T-helper 2 cell (primary cell): ENCODE measurements around the gene MACROD2.

Experiments used
- DNase-seq, 5 experiments: peaks; one replicate each; pipeline versions ENCODE4 v3.0.0 to v3.0.0-alpha.2; 2012 to 2022

MACROD2 gene

DNA sequence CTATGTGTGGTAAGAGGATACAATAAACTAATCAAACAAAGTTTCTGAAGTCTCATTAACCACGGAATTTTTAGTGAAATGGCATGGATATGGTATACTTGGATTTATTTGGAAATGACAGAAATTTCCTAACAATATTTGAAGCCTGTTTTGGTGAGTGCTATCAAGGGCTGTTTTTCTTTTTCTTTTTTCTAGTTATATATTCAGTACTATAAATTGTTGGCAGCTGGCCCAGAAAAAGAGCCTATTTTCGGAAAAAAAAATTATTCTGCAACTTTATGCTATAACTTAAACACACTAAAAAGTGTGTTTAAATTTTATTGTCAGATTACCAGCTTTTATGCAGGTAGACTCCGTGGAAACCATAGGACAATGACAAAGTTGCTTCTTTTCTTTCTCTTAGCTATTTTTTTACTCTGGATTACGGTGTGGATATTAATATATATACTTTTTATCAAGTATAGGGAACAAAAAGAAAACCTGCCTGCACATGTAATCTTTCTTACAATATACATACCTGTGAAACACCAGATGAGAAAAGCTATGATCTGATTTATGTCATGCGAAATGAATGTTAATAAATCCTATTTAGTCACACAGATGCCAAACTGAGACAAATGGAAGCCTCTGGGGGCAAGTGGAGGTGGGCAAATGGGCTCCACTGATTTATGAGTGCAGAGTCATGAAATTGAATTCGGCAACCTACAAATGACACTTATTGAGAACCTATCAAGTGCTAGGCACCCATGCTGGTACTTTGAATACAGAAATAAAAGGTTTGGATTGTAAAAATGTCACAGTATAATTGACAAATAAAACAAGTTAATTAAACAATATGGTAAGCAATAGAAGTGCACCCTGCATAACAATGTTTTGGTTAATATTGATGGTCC, 1261.6 kb downstream of the MACROD2 start:
- no peak for DNase-seq

DNA sequence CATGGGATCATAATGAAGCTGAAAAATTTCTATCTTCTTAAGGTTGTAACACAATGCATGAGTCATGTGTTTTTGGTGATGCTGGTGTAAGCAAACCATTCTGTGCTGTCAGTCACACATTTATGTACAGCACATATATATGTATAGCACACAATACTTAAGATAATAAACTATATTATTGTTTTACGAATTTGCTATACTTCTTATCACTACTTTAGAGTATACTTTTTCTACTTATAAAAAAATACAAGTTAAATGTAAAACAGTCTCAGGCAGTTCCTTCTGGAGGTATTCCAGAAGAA, 1262.2 kb downstream of the MACROD2 start:
- no peak for DNase-seq

DNA sequence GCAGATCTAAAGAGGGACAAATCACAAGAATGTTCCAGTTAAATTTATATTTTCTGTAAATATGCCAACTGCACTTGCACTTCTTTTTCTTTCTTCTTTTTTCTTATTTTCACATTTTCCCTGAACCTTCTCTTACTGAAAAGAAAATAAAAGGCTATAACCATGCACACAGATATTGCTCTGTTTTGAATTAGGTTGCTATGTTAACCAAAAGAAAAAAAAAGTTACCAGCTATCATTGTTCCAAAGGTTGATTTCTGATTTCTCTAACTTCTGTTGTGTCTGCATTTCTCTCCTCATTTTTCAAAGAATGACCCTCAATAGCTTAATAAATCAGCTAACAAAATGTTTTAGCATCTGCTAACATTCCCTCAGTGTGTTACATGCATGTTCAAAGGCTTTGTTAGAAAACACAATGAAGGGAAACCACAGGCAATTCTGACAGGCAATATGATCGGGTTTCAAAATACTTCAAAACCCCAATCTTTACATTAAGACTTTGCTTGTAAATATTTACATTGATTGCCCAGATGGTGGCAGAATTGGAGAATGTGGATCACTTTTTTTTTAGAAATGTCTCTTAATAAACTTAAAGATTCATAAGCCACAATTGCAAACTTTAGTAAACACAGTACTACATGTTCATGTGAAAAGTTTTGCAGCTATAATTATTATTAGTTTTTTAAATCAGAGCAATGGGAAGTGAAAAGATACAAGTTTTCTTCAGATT, 1270.4 kb downstream of the MACROD2 start:
- no peak for DNase-seq

DNA sequence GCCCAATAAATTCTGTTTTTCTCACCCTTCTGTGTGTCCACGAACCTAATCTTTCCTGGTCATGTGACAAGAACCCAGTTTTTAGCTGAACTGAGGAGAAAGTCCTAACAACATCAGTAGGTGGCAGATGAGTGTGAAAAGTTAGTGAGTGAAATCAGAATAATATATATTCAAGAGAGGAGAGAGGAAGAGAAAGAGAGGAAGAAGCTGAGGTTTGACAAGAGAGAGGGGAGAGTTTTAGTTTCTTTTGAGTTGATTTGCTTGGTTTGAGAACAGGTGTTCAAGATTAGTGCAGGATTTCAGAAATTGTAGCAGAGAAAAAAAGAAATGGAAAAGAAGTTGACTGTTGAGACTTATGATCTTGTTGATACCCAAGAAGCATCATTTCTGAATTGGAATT, 1272.6 kb downstream of the MACROD2 start:
- no peak for DNase-seq

DNA sequence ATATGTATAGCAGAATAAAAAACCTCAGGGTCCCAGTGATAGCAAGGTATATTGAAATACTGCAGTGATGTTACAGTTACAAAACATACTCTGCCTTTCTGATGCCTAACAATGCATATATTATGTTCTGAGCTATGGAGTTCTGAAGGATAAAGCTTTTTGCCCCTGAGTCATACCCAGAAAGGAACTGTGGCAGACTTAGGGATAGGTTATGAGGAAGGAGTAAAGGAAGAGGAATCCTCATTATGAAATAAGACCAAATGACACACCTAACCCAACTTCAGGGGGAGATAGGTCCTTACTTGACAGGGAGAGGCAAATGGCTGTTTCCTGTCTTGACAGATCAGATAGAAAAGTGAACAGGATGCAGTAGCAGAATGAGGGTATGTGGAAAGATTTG, 1282.7 kb downstream of the MACROD2 start:
- DNase-seq = no peak

DNA sequence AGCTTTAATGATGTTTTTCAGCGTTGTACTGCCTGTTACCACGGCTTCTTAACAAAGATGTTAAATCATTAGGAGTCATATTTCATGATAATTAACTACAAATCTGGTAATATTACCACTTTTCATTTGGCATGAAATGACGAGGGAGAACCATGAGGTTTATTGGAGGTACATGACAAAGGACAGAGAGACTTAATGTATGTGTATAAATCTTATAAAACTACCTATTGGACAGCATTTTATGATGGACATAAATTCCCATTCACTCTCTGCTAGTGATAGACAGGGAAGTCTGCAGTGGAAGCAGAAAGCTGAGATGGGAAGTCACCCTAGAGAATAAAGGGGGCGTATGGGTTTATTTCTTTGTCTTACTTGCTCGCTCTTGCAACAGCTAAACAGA, 1292.0 kb downstream of the MACROD2 start:
- DNase-seq = no peak

DNA sequence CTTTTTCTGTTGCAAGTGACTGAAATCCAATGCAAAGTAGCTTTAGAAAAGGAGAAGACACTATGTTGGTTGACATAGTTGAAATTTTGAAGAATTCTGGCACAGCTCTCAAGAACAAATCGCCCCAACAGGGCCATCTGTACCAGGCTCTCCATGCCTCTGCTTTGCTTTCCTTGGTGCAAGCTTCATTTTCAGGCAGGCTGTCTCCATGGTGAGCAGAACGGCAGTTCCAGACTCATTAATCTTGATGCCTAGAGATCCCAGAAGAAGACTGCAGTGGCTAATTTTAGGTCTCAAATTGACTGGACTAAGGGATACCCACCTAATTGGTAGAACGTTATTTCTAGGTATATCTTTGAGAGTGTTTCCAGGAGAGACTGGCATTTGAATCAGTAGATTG, 1292.8 kb downstream of the MACROD2 start:
- DNase-seq = no peak

DNA sequence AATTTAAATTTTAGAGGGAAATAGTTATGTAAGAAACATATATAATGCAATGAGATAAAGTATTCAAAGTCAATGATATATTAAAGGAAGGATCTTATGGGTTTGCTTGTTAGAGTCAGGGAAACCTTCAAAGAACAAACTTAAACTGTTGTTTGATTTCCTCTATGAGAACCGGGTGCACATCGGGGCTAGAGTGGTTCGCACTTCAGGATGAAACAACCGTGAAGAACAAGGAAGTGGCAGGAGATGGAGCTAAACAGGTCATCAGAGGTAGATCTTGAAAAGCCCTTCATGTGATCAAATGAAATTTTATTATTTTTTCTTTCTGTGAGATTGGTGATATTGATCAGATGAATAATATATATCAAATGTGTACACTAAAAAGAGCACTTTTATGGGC, 1294.0 kb downstream of the MACROD2 start:
- no peak for DNase-seq

DNA sequence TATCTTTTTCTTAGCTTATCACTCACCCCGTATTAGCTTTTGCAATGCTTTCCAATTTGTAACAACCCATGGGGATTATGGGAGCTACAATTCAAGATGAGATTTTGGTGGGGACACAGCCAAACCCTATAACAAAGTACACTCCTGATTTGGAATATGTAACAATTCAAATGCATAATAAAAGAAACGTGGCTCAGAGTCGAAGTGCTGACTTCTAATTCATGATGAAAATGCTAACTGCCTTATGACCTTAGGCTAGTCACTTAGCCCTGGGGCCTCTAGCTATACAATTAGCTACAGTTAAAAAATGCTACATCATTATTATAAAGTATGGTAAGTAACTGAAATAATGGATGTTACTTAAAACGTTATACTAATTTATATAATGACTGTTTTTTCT, 1297.1 kb downstream of the MACROD2 start:
- no peak for DNase-seq

DNA sequence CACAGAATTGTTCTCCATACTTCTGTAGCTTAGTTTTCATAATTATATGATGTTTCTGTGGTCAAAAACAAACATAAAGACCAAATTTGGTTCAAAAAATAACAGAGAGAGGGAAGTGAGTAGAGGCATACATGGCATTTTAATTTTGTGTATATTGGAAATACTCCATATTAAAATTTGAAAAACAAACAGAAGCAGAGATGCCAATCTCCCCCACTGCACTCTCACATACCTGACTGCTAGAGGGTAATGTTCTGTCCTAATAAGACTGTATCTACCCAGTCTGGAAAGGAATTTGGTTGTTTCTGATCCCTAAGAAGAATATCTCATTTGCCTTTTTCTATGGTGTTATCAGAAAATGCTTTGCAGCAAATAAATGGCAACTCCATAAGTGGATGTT, 1301.1 kb downstream of the MACROD2 start:
- no peak for DNase-seq

DNA sequence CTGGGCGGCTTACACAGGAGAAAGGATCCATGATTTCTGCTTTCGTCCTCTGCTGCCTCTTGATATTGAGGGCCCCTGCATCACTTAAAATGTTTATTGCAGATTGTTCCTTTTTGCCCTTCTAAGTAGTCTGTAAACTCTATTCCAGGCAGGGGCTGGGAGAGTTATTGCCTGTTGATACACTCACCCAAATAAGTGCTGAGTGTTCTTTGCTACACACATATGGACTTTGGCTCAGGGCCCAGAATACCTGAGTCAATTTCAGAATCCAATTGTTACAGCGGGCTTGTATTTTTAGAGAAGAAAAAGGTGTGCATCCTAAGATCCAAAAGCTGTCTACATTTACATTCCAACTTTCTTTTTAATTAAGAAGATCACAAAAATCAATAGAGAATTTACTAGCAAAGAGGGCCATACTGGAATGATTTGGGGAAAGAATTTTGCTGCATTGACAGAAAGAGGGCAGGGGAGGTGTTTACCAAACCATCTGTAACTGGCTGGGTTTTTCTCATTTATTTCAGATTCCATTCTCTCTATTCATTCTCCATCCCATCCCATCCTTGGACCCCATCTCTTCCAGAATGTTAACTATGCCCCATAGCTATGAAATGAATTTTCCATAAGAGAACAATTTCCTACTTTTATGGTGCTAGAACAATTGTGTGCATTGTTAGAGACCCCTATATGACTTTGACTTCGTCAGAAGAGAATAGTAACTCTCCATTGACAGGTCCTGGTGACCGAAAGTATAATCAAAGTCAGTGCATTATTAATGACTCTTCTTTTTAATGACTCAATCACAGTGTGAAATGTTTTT, 1302.0 kb downstream of the MACROD2 start:
- DNase-seq = no peak

DNA sequence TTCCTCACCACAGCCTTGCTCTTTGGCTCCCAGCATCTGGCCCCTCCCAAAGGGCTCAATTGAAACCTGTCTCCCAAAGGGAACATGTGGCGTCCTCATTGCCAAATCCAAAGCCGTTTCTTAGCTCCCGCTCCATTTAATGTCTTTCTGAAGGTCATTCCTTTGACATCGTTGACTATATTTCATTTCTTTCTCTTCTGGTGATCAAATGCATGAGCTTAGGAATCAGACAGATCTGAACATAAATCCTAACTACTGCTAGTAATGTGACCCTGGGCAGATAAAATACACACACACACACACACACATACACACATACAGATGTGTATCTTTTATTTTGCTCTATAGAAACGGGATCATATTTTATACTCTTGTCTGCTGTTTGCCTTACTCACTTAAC, 1306.8 kb downstream of the MACROD2 start:
- no peak for DNase-seq

DNA sequence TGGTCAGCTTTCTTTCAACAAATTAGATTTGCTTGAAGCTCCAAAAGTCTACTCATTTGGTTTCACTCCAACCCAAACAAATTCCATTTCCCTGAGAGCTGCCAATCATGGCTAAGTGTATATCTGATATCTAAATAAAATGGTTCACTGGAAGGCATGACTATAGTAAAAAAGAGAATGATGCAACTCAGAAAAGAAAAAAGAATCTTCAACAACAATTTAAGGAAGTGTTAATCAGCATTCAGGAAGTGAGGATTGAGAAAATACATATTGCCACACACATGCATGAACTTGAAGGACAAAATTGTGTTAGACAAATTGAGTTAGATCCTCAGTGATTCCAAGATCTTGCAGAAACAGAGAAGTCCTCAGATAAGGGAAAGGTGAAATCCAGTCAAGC, 1315.0 kb downstream of the MACROD2 start:
- DNase-seq = no peak

DNA sequence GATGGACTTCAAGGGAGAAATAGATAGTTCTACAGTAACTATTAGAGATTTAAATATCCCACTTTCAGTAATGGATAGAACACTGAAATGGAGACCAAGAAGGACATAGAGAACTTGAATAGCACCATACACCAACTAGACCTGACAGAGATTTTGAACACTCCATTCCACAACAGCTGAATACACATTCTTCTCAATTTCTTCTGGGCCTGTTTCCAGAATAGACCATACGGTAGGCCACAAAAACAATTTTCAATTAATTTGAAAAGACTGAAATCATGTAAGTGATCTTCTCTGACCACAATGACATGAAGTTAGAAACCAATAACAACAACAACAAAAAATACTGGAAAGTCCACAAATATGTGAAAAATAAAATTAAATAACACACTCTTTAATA, 1321.2 kb downstream of the MACROD2 start:
- no peak for DNase-seq

DNA sequence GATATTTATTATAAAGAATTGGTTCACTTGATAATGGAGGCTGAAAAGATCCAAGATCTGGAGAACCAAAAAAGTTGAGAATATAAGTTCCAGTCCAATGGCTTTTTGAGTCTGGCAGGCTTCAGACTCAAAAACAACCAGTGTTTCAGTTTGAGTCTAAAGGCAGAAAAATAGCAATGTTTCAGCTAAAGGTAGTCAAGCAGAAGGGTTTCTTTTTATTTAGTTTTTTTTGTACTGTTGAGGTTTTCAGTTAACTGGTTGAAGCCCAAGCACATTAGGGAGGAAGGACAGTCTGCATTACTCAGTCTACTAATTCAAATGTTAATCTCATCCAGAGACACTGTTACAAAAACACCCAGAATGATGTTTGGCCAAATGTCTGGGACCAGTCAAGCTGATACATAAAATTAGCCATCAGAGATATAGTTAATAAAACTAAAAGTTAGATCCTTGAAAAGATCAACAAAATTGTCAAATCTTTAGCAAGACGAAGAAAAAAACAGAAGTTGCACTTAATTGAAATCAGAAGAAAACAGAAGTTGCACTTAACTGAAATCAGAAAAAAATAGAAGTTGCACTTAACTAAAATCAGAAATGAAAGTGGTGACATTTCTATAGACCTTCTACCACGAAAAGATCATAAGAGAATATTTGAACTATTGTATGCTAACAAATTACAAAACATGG, 1322.4 kb downstream of the MACROD2 start:
- no peak for DNase-seq

DNA sequence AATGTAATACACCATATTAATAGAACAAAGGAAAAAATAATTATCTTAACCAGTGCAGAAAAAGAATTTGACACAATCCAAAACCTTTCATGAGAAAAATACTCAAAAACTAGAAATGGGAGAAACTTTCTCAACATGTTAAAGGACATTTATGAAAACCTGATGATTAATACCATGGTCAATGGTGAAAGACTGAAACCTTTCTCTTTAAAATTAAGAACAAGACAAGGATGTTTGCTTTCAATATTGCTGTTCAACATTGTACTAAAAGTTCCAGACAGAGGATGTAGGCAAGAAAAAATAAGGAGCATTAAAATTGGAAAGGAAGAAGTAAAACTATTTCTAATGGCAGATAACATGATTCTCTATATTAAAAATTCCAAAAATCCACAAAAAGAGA, 1323.4 kb downstream of the MACROD2 start:
- DNase-seq = no peak

DNA sequence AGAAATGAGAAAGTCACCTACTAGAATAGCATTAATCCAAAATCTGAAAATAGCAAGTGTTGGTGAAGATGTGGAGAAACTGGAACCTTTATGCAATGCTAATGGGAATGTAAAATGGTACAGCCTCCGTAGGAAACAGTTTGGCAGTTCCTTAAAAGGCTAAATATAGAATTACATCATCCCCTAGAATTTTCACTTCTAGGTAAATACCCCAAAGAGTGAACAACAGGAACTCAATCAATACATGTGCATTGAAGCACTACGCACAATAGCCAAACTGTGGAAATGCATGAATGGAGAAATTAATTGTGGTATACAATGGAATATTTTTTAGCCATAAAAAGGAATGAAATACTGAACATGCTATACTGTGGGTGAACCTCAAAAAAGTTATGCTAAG, 1324.1 kb downstream of the MACROD2 start:
- no peak for DNase-seq

DNA sequence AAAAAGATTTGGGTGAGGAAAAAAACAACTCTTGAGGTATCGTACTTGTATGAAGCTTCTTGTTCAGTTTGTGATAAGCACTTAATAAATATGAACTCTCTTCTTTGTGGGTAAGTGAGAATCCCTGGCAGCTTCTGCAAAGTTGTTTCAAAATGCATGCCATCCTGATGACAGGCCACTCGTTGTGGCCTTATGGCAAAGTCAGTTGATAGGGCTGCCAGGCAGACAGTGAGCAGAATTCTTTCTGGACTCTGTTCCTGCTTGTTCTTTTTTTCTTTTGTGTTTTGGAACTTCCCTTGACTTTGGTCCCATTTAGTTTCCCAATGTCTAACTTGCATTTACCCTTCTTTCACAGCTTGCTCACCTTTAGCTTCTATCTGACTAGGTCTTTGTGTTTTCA, 1325.6 kb downstream of the MACROD2 start:
- no peak for DNase-seq

DNA sequence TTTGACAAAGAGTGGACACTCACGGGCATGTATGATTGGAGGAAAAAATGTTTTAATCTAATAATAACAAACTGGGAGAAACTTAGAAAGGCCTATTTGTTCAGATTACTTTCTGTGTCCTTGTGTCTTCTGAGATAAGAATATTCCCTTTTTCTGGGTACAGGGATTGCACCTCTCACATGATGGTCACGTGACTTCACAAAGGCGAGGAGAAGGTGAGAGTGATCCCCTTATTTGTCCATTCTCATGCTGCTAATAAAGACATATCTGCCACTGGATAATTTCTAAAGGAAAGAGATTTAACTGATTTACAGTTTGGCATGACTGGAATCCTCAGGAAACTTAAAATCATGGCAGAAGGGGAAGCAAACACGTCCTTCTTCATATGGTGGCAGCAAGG, 1331.8 kb downstream of the MACROD2 start:
- DNase-seq = no peak

DNA sequence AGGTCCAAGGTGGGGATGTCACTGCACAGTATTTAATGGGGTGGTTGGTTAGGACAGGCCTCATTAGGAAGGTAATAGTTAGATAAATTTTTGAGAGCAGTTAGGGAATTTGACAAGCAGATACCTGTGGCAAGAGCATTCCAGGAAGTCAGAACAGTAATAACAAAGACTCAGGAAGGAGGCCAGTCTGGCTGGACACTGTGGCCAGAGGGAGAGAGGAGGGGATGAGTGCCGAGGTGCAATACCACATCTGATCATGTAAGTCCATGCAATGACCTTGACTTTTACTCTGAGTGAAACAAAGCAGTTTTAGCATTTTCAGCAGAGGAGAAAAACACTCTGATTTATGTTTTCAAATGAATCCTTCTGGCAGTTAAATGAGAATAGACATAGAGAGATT, 1332.8 kb downstream of the MACROD2 start:
- no peak for DNase-seq

DNA sequence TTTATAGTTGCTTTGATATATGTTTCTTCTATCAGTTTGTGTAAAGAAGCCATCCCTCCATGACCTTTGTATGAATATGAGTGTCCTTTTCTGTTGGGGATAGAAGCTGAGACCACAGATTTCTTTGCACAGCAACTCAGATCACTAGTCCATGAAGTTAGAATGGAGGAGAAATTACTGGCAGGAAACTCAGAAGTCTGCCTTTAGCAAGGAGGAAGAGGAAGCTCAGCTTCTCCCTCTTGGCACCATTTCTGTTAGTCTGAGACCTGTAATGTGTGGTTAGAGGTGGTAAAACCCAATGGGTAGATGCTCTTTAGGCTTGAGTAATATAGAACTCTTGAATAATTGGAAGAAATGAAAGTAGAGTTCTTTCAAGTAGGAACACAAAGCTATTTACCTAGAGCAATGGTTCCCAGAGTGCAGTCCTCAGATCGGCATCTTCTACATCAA, 1337.4 kb downstream of the MACROD2 start:
- DNase-seq = no peak

DNA sequence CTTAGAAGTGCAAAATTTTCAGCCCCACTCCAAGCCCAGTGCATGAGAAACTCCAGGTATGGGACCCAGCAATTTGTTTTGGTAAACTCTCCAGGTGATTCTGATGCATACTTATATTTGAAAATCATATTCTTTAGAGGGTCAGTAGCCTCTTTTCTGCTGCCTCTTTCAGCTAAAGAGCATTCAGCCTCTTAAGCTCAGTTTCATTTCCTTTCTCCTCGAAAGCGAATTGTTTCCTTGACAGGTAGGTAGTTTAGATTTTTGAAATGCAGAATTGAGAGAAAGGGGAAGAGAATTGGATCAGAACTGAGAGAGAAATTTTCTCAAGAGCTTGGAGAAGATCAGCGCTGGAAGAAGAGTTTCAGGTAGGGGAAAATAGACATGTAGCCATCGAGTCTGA, 1337.9 kb downstream of the MACROD2 start:
- DNase-seq = no peak

DNA sequence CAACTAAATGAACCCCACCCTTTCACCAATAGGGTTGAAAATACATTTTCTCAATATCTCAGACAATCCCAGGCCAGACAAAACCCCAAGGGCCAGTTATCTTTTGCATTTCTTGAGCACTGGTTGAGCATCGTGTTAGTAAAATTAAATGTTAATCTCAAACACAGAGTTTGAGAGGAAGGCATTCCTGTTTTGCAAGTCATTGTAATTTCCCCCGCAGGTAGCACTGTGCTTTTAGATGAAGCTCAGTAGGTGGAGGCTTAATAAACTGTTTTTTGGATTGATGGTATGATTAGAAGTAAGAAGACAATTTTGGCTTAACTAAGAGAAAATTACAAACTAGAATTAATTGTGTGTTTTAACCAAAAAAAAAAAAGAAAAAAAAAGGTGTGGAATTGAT, 1340.7 kb downstream of the MACROD2 start:
- no peak for DNase-seq
